HG03025 (cell line): ENCODE measurements around the gene HSD17B12.

ENCODE experiments used
- ATAC-seq: cut with Tn5 transposase; IDR thresholded peaks from one replicate; pipeline ENCODE4 v1.9.1; 2021; ENCODE audit warnings: mild to moderate bottlenecking, moderate library complexity; ENCODE audit not compliant: unreplicated experiment, low FRiP score

Gene HSD17B12

DNA sequence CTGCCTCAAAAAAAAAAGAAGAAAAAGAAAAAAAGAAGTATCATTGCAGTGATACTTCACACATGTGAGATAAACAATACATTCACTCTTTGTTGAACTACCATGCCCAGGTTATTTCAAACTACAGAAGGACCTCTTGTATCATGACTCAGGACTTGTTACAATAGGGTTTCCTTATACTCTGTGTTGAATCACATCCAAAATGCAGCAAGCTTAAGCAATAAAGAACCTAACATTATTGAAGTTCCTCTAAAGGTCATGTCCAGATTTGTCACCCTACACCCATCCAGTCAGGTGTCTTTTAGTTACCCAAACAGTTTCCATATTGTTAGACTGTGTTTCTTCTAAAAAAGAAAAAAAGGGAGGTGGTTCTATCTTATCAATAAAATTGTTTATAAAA lies 173.2 kb downstream of the HSD17B12 start:
- ATAC-seq = no peak

DNA sequence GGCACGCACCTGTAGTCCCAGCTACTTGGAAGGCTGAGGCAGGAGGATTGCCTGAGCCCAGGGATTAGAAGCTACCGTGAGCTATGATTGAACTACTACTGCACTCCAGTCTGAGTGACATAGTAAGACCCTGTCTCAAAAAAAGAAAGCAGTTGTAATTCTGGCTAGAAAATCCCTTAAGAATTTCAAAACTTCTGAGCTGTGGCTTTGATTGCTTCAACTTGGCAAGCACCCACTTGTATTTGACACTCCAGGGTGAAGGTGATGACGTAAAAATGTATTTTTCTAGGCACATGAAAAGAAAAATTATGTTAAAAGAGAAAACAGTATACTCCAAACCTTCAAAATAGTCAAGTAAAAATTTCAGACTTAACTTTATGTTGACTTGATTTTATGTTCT lies 176.5 kb downstream of the HSD17B12 start:
- no peak for ATAC-seq

DNA sequence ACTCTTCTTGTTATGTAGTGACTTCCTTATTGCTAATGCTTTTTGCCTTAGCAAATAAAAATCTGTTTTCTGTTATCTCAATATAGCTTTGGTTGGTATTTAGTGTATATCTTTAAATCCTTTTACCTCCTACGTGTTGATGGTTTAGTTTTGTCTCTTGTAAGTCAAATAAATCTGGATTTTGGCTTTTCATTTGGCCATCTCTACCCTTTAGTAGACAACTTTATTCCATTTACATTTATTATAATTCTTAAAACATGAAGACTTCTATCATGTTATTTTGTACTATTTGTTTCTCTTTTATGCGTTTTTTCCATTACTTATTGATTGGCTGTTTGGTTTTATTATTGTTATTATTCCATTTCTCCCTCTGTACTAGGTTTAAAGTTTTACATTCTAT lies 180.6 kb downstream of the HSD17B12 start:
- no peak for ATAC-seq

DNA sequence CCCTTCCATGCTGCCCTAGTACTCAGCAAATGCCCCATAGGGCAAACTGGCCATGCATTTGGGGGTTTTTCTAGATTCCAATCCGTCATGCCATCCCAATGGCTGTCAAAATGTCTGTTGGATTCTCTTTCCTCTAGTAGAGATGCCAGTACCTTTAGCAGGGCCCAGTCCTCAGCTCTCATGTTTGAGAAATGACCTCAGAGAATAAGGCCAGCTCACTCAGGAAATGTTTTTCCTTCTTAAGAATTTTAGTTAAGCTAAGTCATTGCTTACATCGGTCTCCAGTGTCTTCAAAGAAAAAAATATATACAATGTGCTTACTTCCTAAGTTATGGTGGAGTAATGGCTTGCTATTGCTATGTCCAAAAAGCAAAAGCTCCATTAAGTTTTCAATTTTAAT lies 186.0 kb downstream of the HSD17B12 start:
- no peak for ATAC-seq

DNA sequence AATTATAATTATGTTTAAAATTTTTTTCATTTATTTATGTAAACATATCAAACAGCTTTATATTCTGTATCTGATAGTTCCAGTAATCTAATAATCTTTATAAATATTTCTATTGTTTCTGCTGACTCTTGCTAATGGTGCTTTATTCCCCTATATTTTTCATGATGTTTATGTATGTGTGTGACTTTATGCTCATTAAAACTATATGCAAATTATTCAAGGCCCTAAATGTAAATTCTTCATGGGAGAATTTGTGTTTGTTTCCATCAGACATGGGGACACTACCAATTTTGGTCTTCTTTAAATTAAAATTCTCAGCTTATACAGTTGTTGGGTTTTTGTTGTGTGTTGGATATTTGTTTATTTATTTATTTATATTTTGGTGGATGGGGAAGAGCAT lies 186.4 kb downstream of the HSD17B12 start:
- ATAC-seq = no peak

DNA sequence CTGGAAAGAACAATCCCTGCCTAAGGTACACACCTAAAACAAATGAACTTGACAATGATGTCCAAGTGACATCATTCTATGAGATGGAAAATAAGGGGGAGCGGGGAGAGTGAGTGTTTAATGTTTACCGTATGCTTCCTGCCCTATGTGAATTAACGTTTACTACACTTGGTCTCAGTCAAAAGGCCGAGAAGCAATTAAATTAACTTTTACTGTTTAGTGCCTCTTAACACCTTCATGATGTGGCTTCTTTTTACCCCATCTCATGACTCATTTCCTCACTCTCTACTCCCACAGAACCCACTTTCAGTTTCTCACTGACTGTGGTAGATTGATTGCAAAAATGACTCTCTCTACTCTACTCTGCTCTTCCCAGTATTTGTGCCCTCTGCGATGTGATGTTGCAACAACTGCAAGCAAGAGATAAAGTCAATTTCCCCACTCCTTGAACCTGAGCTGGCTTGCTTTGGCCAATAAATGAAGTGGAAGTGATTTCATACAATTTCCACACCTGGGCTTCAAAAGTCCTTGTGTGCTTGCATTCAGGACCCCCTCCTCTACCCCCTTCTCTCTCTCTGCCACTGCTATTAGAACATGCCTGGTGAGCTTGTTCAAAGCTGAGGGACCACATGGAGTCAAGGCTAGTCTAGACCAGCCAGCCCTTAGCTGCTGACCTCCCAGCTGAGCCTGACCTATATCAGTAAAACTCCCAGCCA lies 188.5 kb downstream of the HSD17B12 start:
- peak; percentile 100 for ATAC-seq

DNA sequence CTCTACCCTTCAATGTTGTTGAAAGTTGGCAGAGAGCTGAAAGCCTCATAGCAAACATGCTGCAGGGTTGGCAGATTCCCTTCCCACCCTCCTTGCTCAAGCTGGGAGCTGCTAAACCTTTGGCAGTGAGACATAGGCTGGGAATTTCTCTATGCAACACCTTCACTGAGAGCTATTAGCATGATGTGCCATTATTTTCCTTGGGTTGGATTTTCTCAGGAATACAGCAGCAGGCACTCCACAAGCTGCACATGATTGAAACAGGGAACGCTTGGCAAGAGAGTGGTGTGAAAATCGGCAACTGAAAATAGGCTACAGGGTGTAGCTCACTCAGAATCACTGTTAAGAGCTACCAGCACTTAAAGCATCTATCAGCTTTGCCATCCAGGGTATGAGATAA lies 190.5 kb downstream of the HSD17B12 start:
- ATAC-seq = no peak

DNA sequence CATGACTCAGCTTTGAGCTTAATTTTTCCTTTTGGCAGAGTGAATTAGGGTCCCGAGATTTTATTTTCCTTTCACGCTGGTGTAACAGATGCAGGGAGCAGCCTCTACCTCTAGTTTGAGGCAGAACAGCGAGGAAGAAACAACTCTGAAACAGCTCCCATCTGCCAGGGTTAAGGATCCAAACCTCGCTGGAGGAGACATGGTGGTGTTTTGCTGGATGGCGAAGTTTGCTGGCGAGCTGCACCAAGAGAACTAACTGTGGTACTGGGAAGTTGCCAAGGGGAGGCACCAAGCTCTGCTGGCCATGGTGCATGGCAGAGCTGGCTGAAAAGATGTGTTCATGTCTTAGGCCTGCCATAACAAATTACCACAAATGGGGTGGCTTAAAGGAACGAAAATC lies 192.5 kb downstream of the HSD17B12 start:
- no peak for ATAC-seq

DNA sequence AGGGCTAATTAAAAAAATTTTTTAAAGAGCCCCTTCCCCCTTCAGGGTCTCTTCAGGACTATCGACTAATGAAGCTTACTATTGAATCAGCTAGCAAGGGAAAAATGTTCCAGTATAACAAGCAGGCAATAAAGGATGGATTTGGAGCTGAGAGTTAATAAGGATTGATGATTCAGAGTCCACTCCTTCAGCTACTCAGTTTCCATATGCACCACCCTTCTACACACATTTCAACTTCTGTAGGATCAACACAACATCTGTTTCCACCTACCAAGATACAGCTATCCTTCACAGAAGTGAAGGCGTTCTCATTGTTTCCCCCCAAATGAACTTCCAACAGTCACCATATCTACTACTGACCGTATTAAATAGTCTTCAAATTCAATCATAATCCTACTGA lies 193.5 kb downstream of the HSD17B12 start:
- ATAC-seq = no peak

DNA sequence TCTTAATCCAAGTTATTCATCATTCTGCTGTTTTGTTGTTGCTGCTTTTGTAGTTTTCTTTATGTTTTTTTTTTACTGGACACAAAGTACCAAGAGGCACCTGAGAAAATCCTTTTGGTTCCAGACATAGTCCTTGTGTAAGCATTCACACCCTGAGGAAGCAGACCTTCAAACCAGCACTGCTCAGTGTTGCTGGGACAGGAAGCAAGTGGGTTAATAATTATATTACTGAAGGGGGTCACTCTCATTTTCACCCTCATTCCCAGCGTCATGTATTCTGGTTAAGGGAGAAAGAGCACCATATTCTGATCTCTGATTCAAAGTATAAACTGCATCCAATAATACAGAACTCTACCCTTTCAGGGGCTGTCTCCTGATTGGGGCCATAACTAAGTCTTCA lies 194.2 kb downstream of the HSD17B12 start:
- ATAC-seq = no peak

DNA sequence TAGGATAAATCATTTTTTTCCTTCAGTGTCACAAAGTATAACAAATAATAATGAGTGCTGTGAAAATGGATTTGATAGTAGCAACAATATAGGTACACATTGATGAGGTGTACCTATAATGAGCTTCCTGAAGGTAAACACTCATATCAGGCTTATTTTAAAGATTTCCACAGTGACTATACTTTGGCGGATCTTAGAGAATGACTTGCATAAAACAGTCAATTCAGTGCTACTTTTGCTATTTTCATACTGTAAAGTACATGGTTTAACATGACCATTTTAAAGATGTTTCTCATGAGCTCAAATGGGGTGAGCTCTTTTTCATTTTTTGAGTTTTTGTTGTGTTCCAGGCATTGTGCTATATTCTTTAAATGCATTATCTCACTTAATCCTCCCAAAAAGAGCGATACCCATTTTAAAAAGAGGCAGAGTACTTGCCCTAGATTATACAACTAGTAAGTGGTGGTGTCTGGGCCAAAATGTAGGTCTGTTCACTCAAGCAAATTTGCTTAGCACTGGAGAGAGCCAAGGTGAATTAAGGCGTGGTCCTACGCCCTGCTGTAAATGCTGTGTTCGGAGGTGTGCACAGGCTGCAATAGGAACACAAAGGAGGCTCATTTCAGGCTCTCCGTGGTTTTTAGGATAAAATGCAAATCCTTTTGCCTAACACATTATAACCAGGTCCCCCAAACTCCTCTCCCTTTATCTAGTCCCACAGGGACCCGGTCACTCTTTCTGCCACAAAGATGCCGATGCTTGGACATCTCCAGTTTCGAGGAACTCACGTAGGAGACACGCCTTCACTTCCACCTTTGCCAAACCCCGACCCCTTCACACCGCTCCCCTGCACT lies 199.5 kb downstream of the HSD17B12 start:
- peak; percentile 4 for ATAC-seq

DNA sequence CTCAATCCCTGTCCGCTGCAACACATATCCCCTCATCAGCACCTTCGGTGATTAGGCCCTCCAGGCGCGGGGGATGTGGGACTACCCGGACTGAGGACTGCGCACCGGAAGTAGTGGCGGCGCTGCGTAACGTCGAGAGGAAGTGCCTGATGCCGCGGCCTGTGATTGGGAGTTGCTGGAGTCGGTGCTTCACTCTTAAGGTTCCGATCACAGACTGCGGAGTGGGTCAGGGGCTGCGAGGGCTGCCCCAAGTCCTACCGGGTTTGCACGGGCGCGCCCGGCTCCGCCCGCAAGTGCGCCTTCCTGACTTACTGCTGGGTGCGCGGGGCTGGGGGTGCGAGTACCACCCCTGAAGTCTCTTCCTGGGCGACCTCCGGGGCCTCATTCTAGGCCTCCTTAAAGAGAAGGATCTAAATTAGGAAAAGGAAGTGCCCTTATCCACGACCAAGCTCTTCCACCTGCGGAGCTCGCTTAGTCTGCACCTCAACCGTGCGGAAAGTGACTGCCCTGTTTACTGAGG lies 200.2 kb downstream of the HSD17B12 start, which contains the start of gene ALKBH3:
ALKBH3 (plus strand) TSS at position 192 of the 520 bp plus-strand sequence. CDS start 1,822 bp downstream, outside the sequence.
- peak; percentile 96 for ATAC-seq

DNA sequence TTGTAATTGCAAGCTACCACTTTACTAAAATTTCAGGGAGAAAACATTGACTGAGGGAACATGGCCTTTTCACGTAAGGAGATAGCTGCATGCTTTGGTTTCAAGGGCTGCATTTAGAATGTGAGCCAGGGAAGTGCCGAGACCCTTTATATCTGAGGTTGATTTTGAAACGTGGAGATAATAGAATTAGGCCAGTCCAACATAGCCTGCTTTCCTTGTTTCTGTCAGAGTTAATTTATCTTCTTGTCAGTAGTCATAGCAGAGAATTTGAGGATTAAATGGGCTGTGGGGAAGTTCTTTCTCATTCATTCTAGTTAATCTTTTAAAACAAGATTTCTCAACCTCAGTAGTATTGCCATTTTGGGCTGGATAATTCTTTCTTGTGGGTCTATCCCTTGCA lies 212.3 kb downstream of the HSD17B12 start:
- ATAC-seq = no peak

DNA sequence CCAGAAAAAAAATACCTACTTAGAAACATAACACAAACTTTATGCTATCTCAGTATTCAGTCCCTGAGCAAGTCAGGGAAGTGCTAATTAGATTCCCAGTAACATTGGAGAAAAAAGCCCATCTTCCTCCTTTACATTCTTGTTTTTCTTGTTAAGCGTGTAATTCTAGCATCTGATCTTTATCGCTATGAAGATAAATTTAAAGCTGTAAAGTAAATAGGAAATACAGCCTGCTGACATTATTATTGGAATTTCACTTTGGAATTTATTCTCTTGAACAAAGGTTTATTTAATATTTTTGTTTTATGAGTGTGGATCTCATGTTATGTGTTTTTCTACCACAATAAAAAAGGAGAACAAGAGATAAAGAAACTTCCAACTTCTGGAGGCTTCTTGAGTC lies 214.0 kb downstream of the HSD17B12 start:
- ATAC-seq = no peak

DNA sequence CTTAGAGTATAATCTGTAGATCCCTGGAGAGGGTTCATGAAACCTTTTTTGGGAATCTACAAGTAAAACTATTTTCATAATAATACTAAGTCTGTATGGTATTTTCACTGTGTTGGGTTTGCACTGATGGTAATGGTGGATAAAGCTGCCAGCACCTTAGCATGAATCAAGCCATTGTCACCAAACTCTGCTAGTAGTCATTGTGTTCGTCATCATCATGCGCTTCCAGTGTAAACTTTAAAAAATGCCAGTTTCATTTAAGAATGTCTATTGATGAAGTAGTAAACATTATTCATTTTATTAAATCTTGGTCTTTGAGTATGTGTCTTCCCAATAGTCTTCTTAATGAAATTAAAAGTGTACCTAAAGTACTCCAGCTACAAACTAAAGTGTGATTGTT lies 215.1 kb downstream of the HSD17B12 start:
- no peak for ATAC-seq

DNA sequence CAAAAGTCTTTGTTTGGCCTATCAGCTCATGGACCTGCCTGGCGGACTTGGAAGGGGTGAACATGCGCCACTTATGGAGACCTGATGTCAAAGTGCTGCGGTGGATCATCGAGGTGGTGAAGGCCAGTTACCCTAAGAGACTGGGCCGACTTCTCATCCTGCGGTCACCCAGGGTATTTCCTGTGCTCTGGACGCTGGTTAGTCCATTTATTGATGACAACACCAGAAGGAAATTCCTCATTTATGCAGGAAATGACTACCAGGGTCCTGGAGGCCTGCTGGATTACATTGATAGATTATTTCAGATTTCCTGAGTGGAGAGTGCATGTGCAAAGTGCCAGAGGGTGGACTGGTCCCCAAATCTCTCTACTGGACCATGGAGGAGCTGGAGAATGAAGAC lies 218.0 kb downstream of the HSD17B12 start:
- ATAC-seq = no peak

DNA sequence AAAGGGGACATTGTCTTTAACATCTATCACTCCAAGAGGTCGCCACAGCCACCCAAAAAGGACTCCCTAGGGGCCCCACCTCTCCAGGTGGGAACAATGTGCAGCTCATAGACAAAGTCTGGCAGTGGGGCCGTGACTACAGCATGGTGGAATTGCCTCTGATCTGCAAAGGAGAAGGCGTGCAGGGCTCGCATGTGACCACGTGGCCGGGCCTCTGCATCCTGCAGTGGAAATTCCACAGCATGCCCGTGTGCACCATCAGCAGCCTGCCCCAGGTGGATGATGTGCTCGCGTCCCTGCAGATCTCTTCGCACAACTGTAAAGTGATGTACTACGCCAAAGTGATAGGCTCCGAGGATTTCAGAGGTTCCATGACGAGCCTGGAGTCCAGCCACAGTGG lies 218.6 kb downstream of the HSD17B12 start:
- ATAC-seq = no peak

DNA sequence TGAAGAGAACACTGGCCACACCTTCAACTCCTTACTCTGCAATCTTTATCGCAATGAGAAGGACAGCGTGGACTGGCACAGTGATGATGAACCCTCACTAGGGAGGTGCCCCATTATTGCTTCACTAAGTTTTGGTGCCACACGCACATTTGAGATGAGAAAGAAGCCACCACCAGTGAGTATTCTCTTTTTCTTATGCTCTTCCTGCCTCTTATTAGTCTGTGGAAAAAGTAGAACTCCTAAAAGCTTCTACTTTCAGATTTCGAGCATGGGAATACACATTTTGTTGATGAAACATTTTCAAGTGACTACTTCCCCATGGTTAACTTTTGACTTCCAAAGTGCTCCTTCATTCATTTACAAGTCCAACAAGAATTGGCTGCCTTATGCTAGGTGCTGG lies 221.0 kb downstream of the HSD17B12 start:
- ATAC-seq = no peak

DNA sequence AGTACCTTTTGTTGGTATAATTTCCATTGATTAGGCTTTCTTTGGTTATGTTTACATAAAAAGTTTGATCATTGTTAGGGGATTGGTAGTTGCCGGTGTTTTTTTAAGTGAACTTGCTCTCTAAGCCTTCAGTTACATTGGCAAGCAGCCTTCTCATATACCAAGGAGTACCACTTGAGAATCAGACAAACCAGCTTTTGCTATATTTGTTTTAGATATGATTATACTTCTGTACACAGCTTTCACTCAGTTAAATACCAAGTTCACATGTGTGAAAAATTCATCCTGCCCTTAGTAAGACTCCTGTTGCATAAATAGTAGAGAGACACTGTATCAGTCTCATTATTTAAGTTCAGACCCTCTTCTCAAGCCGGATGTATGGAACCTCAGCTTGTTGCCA lies 222.5 kb downstream of the HSD17B12 start:
- ATAC-seq = no peak

DNA sequence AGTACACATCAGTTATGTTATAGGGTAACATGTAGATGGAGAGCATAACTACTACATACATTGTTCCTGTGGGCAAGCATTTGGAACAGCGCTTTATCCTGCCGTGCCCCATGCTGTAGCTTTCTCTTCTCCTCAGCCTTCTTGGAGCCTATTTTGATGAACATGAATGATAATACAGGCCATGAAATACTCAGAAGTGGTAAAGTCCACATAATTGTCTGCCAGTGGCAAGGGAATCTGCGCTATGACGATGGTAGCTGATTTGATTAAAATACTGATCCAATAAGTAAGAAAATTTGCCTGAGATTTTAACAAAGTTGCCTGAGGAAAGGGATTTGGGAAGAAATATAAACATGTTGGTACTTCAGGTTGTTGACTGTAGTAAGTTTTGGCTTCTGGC lies 223.4 kb downstream of the HSD17B12 start:
- ATAC-seq = no peak

DNA sequence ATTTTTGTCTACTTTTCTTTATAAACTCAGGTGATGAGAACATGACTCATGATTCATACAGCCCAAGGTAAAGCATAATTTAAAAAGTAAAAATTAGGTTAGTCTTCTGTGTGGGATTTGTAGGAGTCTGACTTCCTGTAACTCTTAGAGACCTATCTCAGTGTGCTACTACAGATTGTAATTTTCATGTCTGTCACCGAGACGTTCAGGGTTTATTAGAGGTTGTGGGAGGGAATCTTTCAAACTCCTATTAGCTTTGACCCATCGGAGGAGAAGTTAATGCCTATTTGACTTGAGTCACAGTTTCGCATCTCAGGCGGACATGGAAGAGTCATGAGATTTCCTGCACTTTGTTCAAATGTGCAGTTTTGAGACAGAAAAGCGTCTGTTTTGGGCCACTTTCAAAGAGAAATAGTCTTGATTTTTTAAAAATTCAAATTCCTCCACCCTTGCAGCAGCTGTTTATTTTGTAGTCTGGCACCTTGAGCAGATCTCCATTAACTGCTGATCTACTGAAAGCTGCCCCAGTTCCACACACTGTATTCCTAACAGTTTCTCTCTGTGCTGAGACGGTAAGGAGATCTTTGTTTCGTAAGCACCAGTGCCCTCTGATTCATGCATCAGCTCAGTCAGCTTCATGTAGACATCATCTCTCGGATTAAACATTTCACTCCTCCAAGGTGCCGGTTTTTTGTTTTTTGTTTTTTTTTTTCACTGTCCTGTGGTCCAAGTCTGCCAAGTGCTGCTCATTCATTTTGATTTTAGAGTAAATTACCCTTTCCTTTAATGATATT lies 224.4 kb downstream of the HSD17B12 start:
- ATAC-seq = no peak
